K562 (cell line): ENCODE measurements around the gene NEDD9. TPM values are rescaled to one million over a fixed set of nuclear protein-coding genes. Genes with fewer than 3 reads are reported as not detected.

Source experiments
- ATAC-seq: fragments of 200-7000 bp; cut with Tn5 transposase; 3 replicates; pipeline ENCODE4 v1.9.1; 2020; ENCODE audit warnings: moderate library complexity
- BruUV-seq: library from RNA; stranded (reverse); fragments of 400-500 nt; replicated peaks from 2 replicates; lab custom pipeline; 2021; lab: Mats Ljungman, UMichigan
- CTCF ChIA-PET: fragments of 300-600 bp; formaldehyde crosslinking; extraction: SDS; loops from one replicate; lab custom pipeline; 2021; ENCODE audit warnings: low intra/inter-chr PET ratio; lab: Yijun Ruan, JAX
- POLR2A ChIA-PET: fragments of 300-600, 350-650 bp; sonication (Branson Sonifier 250); formaldehyde crosslinking; extraction: SDS; loops from one replicate; lab custom pipeline; 2021; ENCODE audit warnings: antibody characterized with exemption, inconsistent platforms; lab: Yijun Ruan, JAX
- DNase-seq, 4 experiments: peaks; one replicate each; pipeline versions ENCODE4 v3.0.0 to v3.0.0-alpha.2; 2011 to 2018; ENCODE audit warnings: low spot score in 3 of 4, mixed read lengths in 3 of 4; ENCODE audit errors: extremely low read depth in 1 of 4
- FAIRE-seq: peaks from 2 replicates; lab custom pipeline; 2011; peaks lifted over from hg19 to GRCh38; lab: Jason Lieb, UNC
- H2AFZ ChIP-seq: 2 replicates; pipeline ENCODE4 v1.6.0; 2011; ENCODE audit warnings: low read depth, low read length, control low read depth, inconsistent platforms
- H3K27ac ChIP-seq: fragments of 200-600 bp; 3 replicates; pipeline ENCODE4 v1.8.0; 2011; ENCODE audit warnings: low read depth, mild to moderate bottlenecking, control low read depth, inconsistent platforms, low read length, moderate library complexity, mixed read lengths; ENCODE audit errors: extremely low read depth
- H3K27me3 ChIP-seq, 2 experiments: fragments of 300-600 bp in 1 of 2; 2 replicates in 1 of 2; 3 replicates in 1 of 2; pipeline versions ENCODE4 v1.6.0 to v1.8.0; 2011; ENCODE audit warnings: inconsistent platforms in 2 of 2, low read length in 2 of 2, mild to moderate bottlenecking in 1 of 2, mixed read lengths in 1 of 2, moderate library complexity in 1 of 2; ENCODE audit not compliant: control insufficient read depth in 2 of 2, insufficient read depth in 2 of 2
- H3K36me3 ChIP-seq: fragments of 300-600 bp; 3 replicates; pipeline ENCODE4 v1.8.0; 2011; ENCODE audit warnings: mild to moderate bottlenecking, low read length, inconsistent platforms; ENCODE audit not compliant: control insufficient read depth, insufficient read depth
- H3K4me1 ChIP-seq, 2 experiments: fragments of 200-600 bp in 1 of 2; replicated peaks in 1 of 2; 2 replicates in 1 of 2; 3 replicates in 1 of 2; pipeline versions ENCODE4 v1.5.1 to v1.8.0; 2011; ENCODE audit warnings: inconsistent platforms in 2 of 2, low read length in 2 of 2, mild to moderate bottlenecking in 1 of 2, mixed read lengths in 1 of 2, moderate library complexity in 1 of 2; ENCODE audit not compliant: control insufficient read depth in 2 of 2, insufficient read depth in 2 of 2
- H3K4me2 ChIP-seq: 2 replicates; pipeline ENCODE4 v1.6.1; 2011; ENCODE audit warnings: low read length, control low read depth, inconsistent platforms, mixed read lengths; ENCODE audit not compliant: insufficient read depth
- H3K4me3 ChIP-seq: fragments of 200-600 bp; sonication (generic), shearing (Covaris generic); 2 replicates; pipeline ENCODE4 v1.5.1; 2016; ENCODE audit warnings: control low read depth, inconsistent platforms
- H3K79me2 ChIP-seq: fragments of 200-600 bp; 3 replicates; pipeline ENCODE4 v1.8.0; 2011; ENCODE audit warnings: low read length, inconsistent platforms; ENCODE audit not compliant: control insufficient read depth, insufficient read depth
- H3K9ac ChIP-seq, 2 experiments: 2 replicates each; pipeline versions ENCODE4 v1.6.0 to v1.6.1; 2011; ENCODE audit warnings: low read depth in 2 of 2, low read length in 2 of 2, control low read depth in 1 of 2, inconsistent platforms in 1 of 2, mild to moderate bottlenecking in 1 of 2, mixed read lengths in 1 of 2; ENCODE audit not compliant: insufficient read depth in 1 of 2
- H3K9me1 ChIP-seq: one replicate; pipeline ENCODE4 v1.6.0; 2011; ENCODE audit warnings: inconsistent platforms, mild to moderate bottlenecking, low read length, moderate library complexity; ENCODE audit not compliant: control insufficient read depth, insufficient read depth
- H3K9me3 ChIP-seq: replicated peaks from 2 replicates; pipeline ENCODE4 v1.5.1; 2011; ENCODE audit warnings: low read depth, low read length, inconsistent platforms; ENCODE audit not compliant: control insufficient read depth, insufficient read depth
- H4K20me1 ChIP-seq: replicated peaks from 2 replicates; pipeline ENCODE4 v1.6.1; 2011; ENCODE audit warnings: low read length, inconsistent platforms, mixed read lengths; ENCODE audit not compliant: control insufficient read depth, insufficient read depth
- FOXA1 ChIP-seq: fragments of 450-650 bp; IDR thresholded peaks from 2 replicates; pipeline ENCODE4 v1.6.1; 2016; ENCODE audit warnings: mild to moderate bottlenecking, borderline replicate concordance
- ILF3 ChIP-seq: fragments of 450-650 bp; IDR thresholded peaks from 2 replicates; pipeline ENCODE4 v1.6.1; 2018; ENCODE audit warnings: antibody characterized with exemption, mild to moderate bottlenecking, moderate library complexity, borderline replicate concordance
- NFYB ChIP-seq: IDR thresholded peaks from 2 replicates; pipeline ENCODE4 v1.6.1; 2011; ENCODE audit warnings: mild to moderate bottlenecking, moderate library complexity; ENCODE audit not compliant: insufficient read length; ENCODE audit errors: extremely low read depth
- RBFOX2 ChIP-seq: fragments of 200-400 bp; formaldehyde crosslinking; IDR thresholded peaks from 2 replicates; pipeline ENCODE4 v1.6.1; 2017; ENCODE audit warnings: low read depth, mild to moderate bottlenecking, low read length, moderate library complexity
- RBM14 ChIP-seq: fragments of 200-400 bp; formaldehyde crosslinking; IDR thresholded peaks from 2 replicates; pipeline ENCODE4 v1.6.1; 2018; ENCODE audit warnings: low read depth, mild to moderate bottlenecking, low read length, moderate library complexity, borderline replicate concordance; ENCODE audit not compliant: insufficient read depth
- ZBTB33 ChIP-seq: sonication (generic); formaldehyde crosslinking; IDR thresholded peaks from 2 replicates; pipeline ENCODE4 v1.8.1; 2023; ENCODE audit warnings: mild to moderate bottlenecking, missing genetic modification reagents
- ZNF140 ChIP-seq: fragments of 250-450 bp; sonication (Bioruptor Pico); IDR thresholded peaks from 2 replicates; pipeline ENCODE4 v1.8.0; 2021; ENCODE audit warnings: moderate library complexity, mild to moderate bottlenecking, inconsistent platforms
- ZNF778 ChIP-seq: fragments of 450-650 bp; formaldehyde crosslinking; IDR thresholded peaks from 2 replicates; pipeline ENCODE4 v1.4.0; 2020; ENCODE audit warnings: mild to moderate bottlenecking, moderate library complexity
- WGBS: fragments of 100-300 bp; shearing (Covaris generic); methylation state at CpG from one replicate; pipeline ENCODE4 v1.1.6; 2016; ENCODE audit warnings: low coverage, mixed read lengths; ENCODE audit not compliant: insufficient coverage; ENCODE audit errors: missing lambda C conversion rate; 5-methylcytosine and 5-hydroxymethylcytosine counted together
- in situ Hi-C: fragments of 300-500 bp; cut with MboI; formaldehyde crosslinking; loops from 4 replicates; pipeline ENCODE4 v1.15.0; 2018; ENCODE audit warnings: inconsistent platforms, mixed read lengths
- intact Hi-C: fragments of 100-400 bp; cut with micrococcal nuclease; formaldehyde crosslinking; loops from 2 replicates; pipeline ENCODE4 v1.14.2; 2022
- polyA plus RNA-seq, 8 experiments: library from polyadenylated mRNA; depleted of rRNA in 4 of 8; stranded (reverse) in 5 of 8; unstranded in 3 of 8; fragments of >200 nt; fragmentation: Nextera tagmentation in 2 of 8; fragmentation: Illumina TruSeq in 1 of 8; extraction: Ambion mirVana in 2 of 8; extraction: Trizol in 1 of 8; gene quantifications; 2 replicates each; pipeline versions ENCODE4 v1.2.1 to v1.2.3, GENCODE V29; 2011 to 2014; ENCODE audit warnings: inconsistent platforms in 1 of 8, missing spikeins in 1 of 8
- total RNA-seq, 7 experiments: library from RNA; depleted of rRNA in 6 of 7; stranded (reverse); fragments of >200 nt in 6 of 7; fragmentation: Illumina TruSeq in 2 of 7; extraction: Trizol in 2 of 7; gene quantifications; 2 replicates each; pipeline versions ENCODE4 v1.2.1 to v1.2.3, GENCODE V29; 2011 to 2021; ENCODE audit warnings: low replicate concordance in 1 of 7

Gene NEDD9
- total and polyA plus RNA-seq, 9 of the 15 experiments (the other 6 are each of a cell fraction or from before 2014, with no cell fraction given), result 0.04 to 0.18 (median 0.15) TPM; not detected in 6

GRCh38 chr6:11278207-11278559, 45.7 kb upstream of the NEDD9 start:
- H3K4me3 ChIP-seq, result no peak overlapping the region
- DNase-seq, result no peak
- H2AFZ ChIP-seq, result no peak overlapping the region
- H3K4me1 ChIP-seq, result no peaks in the 10 kb centered on the region
- H3K27me3 ChIP-seq, result peaks cover 20 to 47% of the 10 kb centered on the region in 2 experiments
- no peak for ATAC-seq
- H3K9ac ChIP-seq, result no peak overlapping the region
- ChIA-PET CTCF (no interaction called here), POLR2A (no interaction called here)
- no peaks in the 10 kb centered on the region for H3K9me3 ChIP-seq
- H3K79me2 ChIP-seq, result no peaks in the 10 kb centered on the region
- in situ Hi-C loops (no loop called here), intact Hi-C loops (no loop called here)
- no peaks in the 10 kb centered on the region for H3K36me3 ChIP-seq
- TF ChIP-seq NFYB (no peak), FOXA1 (no peak), ILF3 (no peak)
- 2% methylated on average over 6 of the region's 6 CpGs for WGBS
- H3K27ac ChIP-seq, result no peak overlapping the region
- FAIRE-seq, result no peak
- BruUV-seq, result no TSS peak
- H3K4me2 ChIP-seq, result no peak overlapping the region
- H3K9me1 ChIP-seq, result no peaks in the 10 kb centered on the region
- no peaks in the 10 kb centered on the region; the same call in 1 of the 2 replicates for H4K20me1 ChIP-seq

- no TSS peak for BruUV-seq
- FAIRE-seq (no peak), DNase-seq (no peak), ATAC-seq (no peak)
- Histone ChIP-seq H3K79me2 (no peaks in the 10 kb centered on the region), H3K9me3 (no peaks in the 10 kb centered on the region), H3K4me3 (no peak overlapping the region), H3K27ac (no peak overlapping the region), H3K36me3 (no peaks in the 10 kb centered on the region), H3K9me1 (no peaks in the 10 kb centered on the region), H3K9ac (no peak overlapping the region), H3K27me3 (peaks cover 20 to 50% of the 10 kb centered on the region in 2 experiments), H4K20me1 (no peaks in the 10 kb centered on the region; the same call in 1 of the 2 replicates), H3K4me1 (no peaks in the 10 kb centered on the region), H2AFZ (no peak overlapping the region), H3K4me2 (no peak overlapping the region)
- in situ Hi-C loops (no loop called here), intact Hi-C loops (no loop called here)
- POLR2A ChIA-PET, result no interaction called here
- WGBS, result under 1% methylated on average over 14 of the region's 14 CpGs
- CTCF ChIA-PET, result no interaction called here
- no peak for TF ChIP-seq ZNF778 (CRISPR knock-in tag)
- TF ChIP-seq ZNF140 (CRISPR knock-in tag), result no peak
- TF ChIP-seq RBM14, result no peak
- TF ChIP-seq ZBTB33, result no peak
- no peak for TF ChIP-seq RBFOX2
Measured at GRCh38 chr6:11277275-11278206, 45.1 kb upstream of the NEDD9 start.
